ENCODE results near the gene SLC30A2. TPM values are rescaled to one million over a fixed set of nuclear protein-coding genes. Genes with fewer than 3 reads are reported as not detected.

Gene SLC30A2
- polyA plus RNA-seq, 3 donors = not detected

- no peaks in the 10 kb centered on the region for H3K36me3 Mint-ChIP-seq
- Histone ChIP-seq H2AFZ (ENCODE audit: insufficient read depth, low read depth, low read length, poor library complexity, severe bottlenecking) (no peak overlapping the region), H3K36me3 (replicated peaks in 1 of 2; ENCODE audit: control insufficient read depth in 1 of 2, insufficient read depth in 2 of 2, low read length in 2 of 2) (no peaks in the 10 kb centered on the region), H3K27ac (ENCODE audit: low read depth in 1 of 2, low read length in 2 of 2) (no peak overlapping the region), H3K4me2 (replicated peaks; ENCODE audit: extremely low read depth, low read length, poor library complexity, severe bottlenecking) (no peak overlapping the region), H3K4me1 (ENCODE audit: control insufficient read depth in 1 of 2, insufficient read depth in 2 of 2, low read length in 2 of 2) (peaks cover 11 to 21% of the 10 kb centered on the region in 2 donors), H3K9ac (ENCODE audit: insufficient read depth, low read length, poor library complexity, severe bottlenecking) (no peak overlapping the region), H3K27me3 (ENCODE audit: control insufficient read depth in 2 of 2, insufficient read depth in 2 of 2, low read length in 2 of 2) (peaks cover under 1 to 32% of the 10 kb centered on the region in 2 donors), H3K9me3 (replicated peaks in 1 of 2; ENCODE audit: control insufficient read depth in 1 of 2, insufficient read depth in 1 of 2, low read length in 2 of 2) (no peaks in the 10 kb centered on the region), H4K20me1 (ENCODE audit: insufficient read depth, low read length) (no peaks in the 10 kb centered on the region), H3K4me3 (replicated peaks in 1 of 3; ENCODE audit: low read depth in 2 of 3, low read length in 3 of 3) (no peak overlapping the region), H3K79me2 (ENCODE audit: insufficient read depth, low read length) (no peaks in the 10 kb centered on the region)
- peaks cover 0 to 5% (median 0%) of the 10 kb centered on the region in 7 donors for H3K9me3 Mint-ChIP-seq
- no peak overlapping the region for H3K4me3 Mint-ChIP-seq
- no peak overlapping the region for H3K27ac Mint-ChIP-seq
- intact Hi-C loops (cut with micrococcal nuclease) = loop anchor here (5.0 to 10.0 kb wide), 2 partner anchors 106 to 378 kb away; no protein-coding TSS in a partner anchor
- no peak for DNase-seq
- 78% methylated on average over 5 of the region's 6 CpGs for WGBS (ENCODE audit: insufficient coverage)
- H3K27me3 Mint-ChIP-seq (ENCODE audit: low read depth in 3 of 3) = peaks cover 27 to 44% (median 29%) of the 10 kb centered on the region in 3 donors
- TF ChIP-seq, protein P1, sequence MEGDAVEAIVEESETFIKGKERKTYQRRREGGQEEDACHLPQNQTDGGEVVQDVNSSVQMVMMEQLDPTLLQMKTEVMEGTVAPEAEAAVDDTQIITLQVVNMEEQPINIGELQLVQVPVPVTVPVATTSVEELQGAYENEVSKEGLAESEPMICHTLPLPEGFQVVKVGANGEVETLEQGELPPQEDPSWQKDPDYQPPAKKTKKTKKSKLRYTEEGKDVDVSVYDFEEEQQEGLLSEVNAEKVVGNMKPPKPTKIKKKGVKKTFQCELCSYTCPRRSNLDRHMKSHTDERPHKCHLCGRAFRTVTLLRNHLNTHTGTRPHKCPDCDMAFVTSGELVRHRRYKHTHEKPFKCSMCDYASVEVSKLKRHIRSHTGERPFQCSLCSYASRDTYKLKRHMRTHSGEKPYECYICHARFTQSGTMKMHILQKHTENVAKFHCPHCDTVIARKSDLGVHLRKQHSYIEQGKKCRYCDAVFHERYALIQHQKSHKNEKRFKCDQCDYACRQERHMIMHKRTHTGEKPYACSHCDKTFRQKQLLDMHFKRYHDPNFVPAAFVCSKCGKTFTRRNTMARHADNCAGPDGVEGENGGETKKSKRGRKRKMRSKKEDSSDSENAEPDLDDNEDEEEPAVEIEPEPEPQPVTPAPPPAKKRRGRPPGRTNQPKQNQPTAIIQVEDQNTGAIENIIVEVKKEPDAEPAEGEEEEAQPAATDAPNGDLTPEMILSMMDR (IDR thresholded peaks at IDR 0.05) = no peak
- H3K4me1 Mint-ChIP-seq = peaks cover 15% of the 10 kb centered on the region
Observed at GRCh38 chr1:26038904-26039303, 7.0 kb downstream of the SLC30A2 start.

DNA sequence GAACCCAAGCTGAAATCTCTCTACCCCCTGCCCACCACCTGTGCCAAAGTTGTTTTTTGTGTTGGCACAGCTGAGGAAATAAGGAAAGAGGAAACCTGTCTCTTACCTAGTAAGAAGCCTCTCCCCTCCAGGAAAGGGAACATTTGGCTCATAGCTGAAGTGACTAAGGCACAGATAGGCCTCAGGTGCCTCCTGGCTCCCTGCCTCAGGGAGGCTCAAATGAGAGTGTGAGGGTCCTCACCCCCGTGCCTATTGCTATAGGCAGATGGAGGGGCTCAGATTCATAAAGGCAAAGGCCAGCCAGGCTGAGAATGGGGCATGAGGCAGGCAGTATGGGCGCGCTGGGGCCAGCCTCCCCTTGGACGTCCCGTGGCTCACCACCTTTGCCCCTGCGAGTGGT, 7.4 kb downstream of the SLC30A2 start:
- Histone ChIP-seq H3K9me3 (replicated peaks in 1 of 2; ENCODE audit: control insufficient read depth in 1 of 2, insufficient read depth in 1 of 2, low read length in 2 of 2) (no peaks in the 10 kb centered on the region), H2AFZ (ENCODE audit: insufficient read depth, low read depth, low read length, poor library complexity, severe bottlenecking) (no peak overlapping the region), H3K27ac (ENCODE audit: low read depth in 1 of 2, low read length in 2 of 2) (no peak overlapping the region), H3K4me3 (replicated peaks in 1 of 3; ENCODE audit: low read depth in 2 of 3, low read length in 3 of 3) (no peak overlapping the region), H3K9ac (ENCODE audit: insufficient read depth, low read length, poor library complexity, severe bottlenecking) (no peak overlapping the region), H3K79me2 (ENCODE audit: insufficient read depth, low read length) (no peaks in the 10 kb centered on the region), H3K36me3 (replicated peaks in 1 of 2; ENCODE audit: control insufficient read depth in 1 of 2, insufficient read depth in 2 of 2, low read length in 2 of 2) (no peaks in the 10 kb centered on the region), H3K27me3 (ENCODE audit: control insufficient read depth in 2 of 2, insufficient read depth in 2 of 2, low read length in 2 of 2) (peaks cover 0 to 32% of the 10 kb centered on the region in 2 donors), H3K4me2 (replicated peaks; ENCODE audit: extremely low read depth, low read length, poor library complexity, severe bottlenecking) (no peak overlapping the region), H3K4me1 (ENCODE audit: control insufficient read depth in 1 of 2, insufficient read depth in 2 of 2, low read length in 2 of 2) (peaks cover 11 to 21% of the 10 kb centered on the region in 2 donors), H4K20me1 (ENCODE audit: insufficient read depth, low read length) (no peaks in the 10 kb centered on the region)
- peaks cover 26 to 41% (median 27%) of the 10 kb centered on the region in 3 donors for H3K27me3 Mint-ChIP-seq (ENCODE audit: low read depth in 3 of 3)
- H3K9me3 Mint-ChIP-seq = peaks cover 0 to 5% (median 0%) of the 10 kb centered on the region in 7 donors
- H3K4me1 Mint-ChIP-seq = peaks cover 15% of the 10 kb centered on the region
- 97% methylated on average over 5 of the region's 6 CpGs for WGBS (ENCODE audit: insufficient coverage)
- intact Hi-C loops (cut with micrococcal nuclease) = loop anchor here (5.0 to 10.0 kb wide), 2 partner anchors 106 to 379 kb away; no protein-coding TSS in a partner anchor
- no peak overlapping the region for H3K27ac Mint-ChIP-seq
- no peaks in the 10 kb centered on the region for H3K36me3 Mint-ChIP-seq
- TF ChIP-seq, protein P1 (IDR thresholded peaks at IDR 0.05) = no peak
- no peak for DNase-seq
- H3K4me3 Mint-ChIP-seq = no peak overlapping the region

All from CD14-positive monocyte (primary cell).